Vagina (tissue), 2 donors: ENCODE results near the gene LDHA. TPM values are rescaled to one million over a fixed set of nuclear protein-coding genes. Genes with fewer than 3 reads are reported as not detected.

Source experiments
- DNase-seq, 2 donors: peaks; one replicate each; pipeline ENCODE4 v3.0.0-alpha.2; 2017; ENCODE audit errors: extremely low spot score in 2 of 2
- H3K27ac ChIP-seq: fragments of 200-600 bp; sonication (generic); one replicate; pipeline ENCODE4 v1.5.1; 2019
- H3K27me3 ChIP-seq: fragments of 200-600 bp; sonication (generic); one replicate; pipeline ENCODE4 v1.5.1; 2019
- H3K36me3 ChIP-seq, 2 donors: fragments of 200-600 bp; sonication (generic); one replicate each; pipeline ENCODE4 v1.5.1; 2017 to 2019
- H3K4me1 ChIP-seq: fragments of 200-600 bp; sonication (generic); one replicate; pipeline ENCODE4 v1.5.1; 2019
- H3K4me3 ChIP-seq, 2 donors: fragments of 200-600 bp; sonication (generic); 1 replicate in 1 of 2; 2 replicates in 1 of 2; pipeline ENCODE4 v1.5.1; 2016 to 2019
- H3K9me3 ChIP-seq: fragments of 200-600 bp; sonication (generic); one replicate; pipeline ENCODE4 v1.5.1; 2019
- POLR2A ChIP-seq, 2 donors: fragments of 450-650 bp; IDR thresholded peaks; one replicate each; pipeline ENCODE4 v1.6.1; 2017; ENCODE audit warnings: antibody characterized with exemption in 2 of 2, mild to moderate bottlenecking in 2 of 2, moderate library complexity in 2 of 2
- POLR2AphosphoS5 ChIP-seq, 2 donors: sonication (generic); formaldehyde crosslinking; IDR thresholded peaks; one replicate each; pipeline ENCODE4 v1.9.0; 2017; ENCODE audit warnings: antibody characterized with exemption in 2 of 2, mild to moderate bottlenecking in 2 of 2, low read depth in 1 of 2; ENCODE audit not compliant: insufficient read depth in 1 of 2
- intact Hi-C: fragments of 100-400 bp; cut with DNase I; formaldehyde crosslinking; loops from one replicate; pipeline ENCODE4 v1.15.1; 2023
- total RNA-seq: library from RNA; depleted of rRNA; stranded (reverse); fragments of >200 nt; gene quantifications from one replicate; pipeline ENCODE4 v1.2.3, GENCODE V29; 2016
- TF ChIP-seq, protein P1 (sequence below), 3 experiments: fragments of 450-650 bp in 2 of 3; fragments of 200-600 bp in 1 of 3; sonication (generic) in 1 of 3; IDR thresholded peaks; one replicate each; pipeline ENCODE4 v1.5.1; 2017 to 2019; ENCODE audit warnings: antibody characterized with exemption in 3 of 3, mild to moderate bottlenecking in 2 of 3, moderate library complexity in 2 of 3

Gene LDHA
- total RNA-seq, result 461 TPM

GRCh38 chr11:18394275-18394927 lies at the start of gene LDHA:
Gene LDHA, plus strand, starts transcription at chr11:18394563. Its CDS starts 2,280 bp downstream, at chr11:18396843.
- peaks cover 7 to 29% of the 10 kb centered on the region in 2 donors for H3K36me3 ChIP-seq
- TF ChIP-seq, protein P1, sequence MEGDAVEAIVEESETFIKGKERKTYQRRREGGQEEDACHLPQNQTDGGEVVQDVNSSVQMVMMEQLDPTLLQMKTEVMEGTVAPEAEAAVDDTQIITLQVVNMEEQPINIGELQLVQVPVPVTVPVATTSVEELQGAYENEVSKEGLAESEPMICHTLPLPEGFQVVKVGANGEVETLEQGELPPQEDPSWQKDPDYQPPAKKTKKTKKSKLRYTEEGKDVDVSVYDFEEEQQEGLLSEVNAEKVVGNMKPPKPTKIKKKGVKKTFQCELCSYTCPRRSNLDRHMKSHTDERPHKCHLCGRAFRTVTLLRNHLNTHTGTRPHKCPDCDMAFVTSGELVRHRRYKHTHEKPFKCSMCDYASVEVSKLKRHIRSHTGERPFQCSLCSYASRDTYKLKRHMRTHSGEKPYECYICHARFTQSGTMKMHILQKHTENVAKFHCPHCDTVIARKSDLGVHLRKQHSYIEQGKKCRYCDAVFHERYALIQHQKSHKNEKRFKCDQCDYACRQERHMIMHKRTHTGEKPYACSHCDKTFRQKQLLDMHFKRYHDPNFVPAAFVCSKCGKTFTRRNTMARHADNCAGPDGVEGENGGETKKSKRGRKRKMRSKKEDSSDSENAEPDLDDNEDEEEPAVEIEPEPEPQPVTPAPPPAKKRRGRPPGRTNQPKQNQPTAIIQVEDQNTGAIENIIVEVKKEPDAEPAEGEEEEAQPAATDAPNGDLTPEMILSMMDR (IDR thresholded peaks at IDR 0.05), result no peak
- peak in 1 of 2 donors; percentile 99 for TF ChIP-seq POLR2A (IDR thresholded peaks at IDR 0.05)
- TF ChIP-seq POLR2AphosphoS5 (IDR thresholded peaks at IDR 0.05; ENCODE audit: insufficient read depth in 1 of 2, low read depth in 1 of 2), result peak; percentile 79 to 100
- H3K27me3 ChIP-seq, result no peaks in the 10 kb centered on the region
- peak within 1 kb of the TSS; percentile 93 to 94 for H3K4me3 ChIP-seq
- H3K9me3 ChIP-seq, result no peaks in the 10 kb centered on the region
- H3K4me1 ChIP-seq, result peaks cover 7% of the 10 kb centered on the region
- intact Hi-C loops, result loop anchor here (2.0 kb wide), 1 partner anchor 72 kb away; the partner anchor contains the start of genes GTF2H1 and HPS5
- H3K27ac ChIP-seq, result peak within 1 kb of the TSS; percentile 90
- peak in 1 of 2 donors; percentile 99 for DNase-seq

DNA sequence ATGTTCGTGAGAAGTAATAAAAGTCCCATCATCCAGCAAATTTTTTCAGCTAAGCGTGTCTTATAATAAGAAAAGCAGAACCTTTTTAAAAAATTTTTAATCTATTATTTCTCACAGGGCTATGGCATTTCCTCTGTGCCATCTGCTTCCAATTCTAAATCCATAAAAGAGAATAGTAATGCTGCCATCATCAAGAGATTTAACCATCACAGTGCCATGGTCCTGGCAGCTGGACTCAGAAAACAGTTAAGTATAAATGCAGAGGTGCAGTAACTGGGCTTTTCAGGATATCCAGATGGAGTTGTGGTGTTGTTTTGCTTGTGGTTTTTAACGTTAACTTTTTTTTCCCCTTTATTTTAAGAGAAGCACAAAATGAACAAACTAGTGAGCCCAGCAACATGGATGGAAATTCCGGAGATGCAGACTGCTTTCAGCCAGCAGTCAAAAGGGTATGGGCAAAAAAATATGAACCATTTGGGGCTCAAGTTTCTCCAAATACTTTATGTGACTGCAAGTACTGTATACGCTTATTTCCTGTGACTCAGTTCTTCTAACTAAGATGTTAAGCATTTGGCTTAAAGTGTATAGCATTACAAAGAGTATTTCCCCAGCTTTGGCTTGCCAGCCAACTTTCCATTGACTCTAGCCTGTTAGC lies 46.8 kb upstream of the LDHA start:
- H3K9me3 ChIP-seq, result no peaks in the 10 kb centered on the region
- no peaks in the 10 kb centered on the region for H3K4me1 ChIP-seq
- peaks cover 0 to 59% of the 10 kb centered on the region in 2 donors for H3K36me3 ChIP-seq
- H3K4me3 ChIP-seq, result no peak overlapping the region
- no peak for DNase-seq
- H3K27ac ChIP-seq, result no peak overlapping the region
- intact Hi-C loops, result no loop called here
- H3K27me3 ChIP-seq, result no peaks in the 10 kb centered on the region
- no peak for TF ChIP-seq POLR2A (IDR thresholded peaks at IDR 0.05)
- TF ChIP-seq POLR2AphosphoS5 (IDR thresholded peaks at IDR 0.05; ENCODE audit: insufficient read depth in 1 of 2, low read depth in 1 of 2), result no peak
- TF ChIP-seq, protein P1 (IDR thresholded peaks at IDR 0.05), result no peak

GRCh38 chr11:18352581-18352980 lies 41.8 kb upstream of the LDHA start:
- intact Hi-C loops, result no loop called here
- Histone ChIP-seq H3K9me3 (no peaks in the 10 kb centered on the region), H3K4me3 (no peak overlapping the region), H3K4me1 (no peaks in the 10 kb centered on the region), H3K27me3 (no peaks in the 10 kb centered on the region), H3K36me3 (peaks cover 0 to 64% of the 10 kb centered on the region in 2 donors), H3K27ac (no peak overlapping the region)
- no peak for DNase-seq
- TF ChIP-seq POLR2A (IDR thresholded peaks at IDR 0.05) (no peak), POLR2AphosphoS5 (IDR thresholded peaks at IDR 0.05; ENCODE audit: insufficient read depth in 1 of 2, low read depth in 1 of 2) (no peak)
- TF ChIP-seq, protein P1 (IDR thresholded peaks at IDR 0.05), result no peak

- Histone ChIP-seq H3K4me1 (no peaks in the 10 kb centered on the region), H3K27ac (no peak overlapping the region), H3K9me3 (no peaks in the 10 kb centered on the region), H3K36me3 (peaks cover 0 to 84% of the 10 kb centered on the region in 2 donors), H3K4me3 (no peak overlapping the region), H3K27me3 (no peaks in the 10 kb centered on the region)
- DNase-seq, result no peak
- TF ChIP-seq POLR2AphosphoS5 (IDR thresholded peaks at IDR 0.05; ENCODE audit: insufficient read depth in 1 of 2, low read depth in 1 of 2) (no peak), POLR2A (IDR thresholded peaks at IDR 0.05) (no peak)
- TF ChIP-seq, protein P1 (IDR thresholded peaks at IDR 0.05), result no peak
- intact Hi-C loops, result no loop called here
Measured at GRCh38 chr11:18358646-18359045, 35.7 kb upstream of the LDHA start.

DNA sequence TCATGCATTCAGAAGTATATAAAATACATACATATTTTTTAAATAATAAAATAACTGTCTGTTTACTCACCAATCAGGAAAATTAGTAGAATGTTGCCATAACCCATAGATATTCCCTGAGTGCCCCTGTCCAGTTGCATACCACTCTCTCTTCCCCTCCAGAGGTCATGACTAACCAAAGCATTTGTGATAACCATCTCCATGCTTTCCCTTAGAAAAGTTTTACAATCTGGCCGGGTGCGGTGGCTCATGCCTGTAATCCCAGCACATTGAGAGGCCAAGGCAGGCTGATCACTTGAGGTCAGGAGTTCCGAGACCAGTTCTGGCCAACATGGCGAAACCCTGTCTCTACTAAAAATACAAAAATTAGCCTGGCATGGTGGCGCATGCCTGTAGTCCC lies 33.2 kb upstream of the LDHA start:
- Histone ChIP-seq H3K4me3 (no peak overlapping the region), H3K4me1 (no peaks in the 10 kb centered on the region), H3K36me3 (peaks cover 0 to 87% of the 10 kb centered on the region in 2 donors), H3K27ac (no peak overlapping the region), H3K27me3 (no peaks in the 10 kb centered on the region), H3K9me3 (no peaks in the 10 kb centered on the region)
- intact Hi-C loops, result no loop called here
- TF ChIP-seq, protein P1 (IDR thresholded peaks at IDR 0.05), result no peak
- no peak for TF ChIP-seq POLR2AphosphoS5 (IDR thresholded peaks at IDR 0.05; ENCODE audit: insufficient read depth in 1 of 2, low read depth in 1 of 2)
- TF ChIP-seq POLR2A (IDR thresholded peaks at IDR 0.05), result no peak
- no peak for DNase-seq
